Psoas muscle (tissue), 8 donors: ENCODE measurements around the gene NDUFS1. TPM values are rescaled to one million over a fixed set of nuclear protein-coding genes. Genes with fewer than 3 reads are reported as not detected.
"Not testable (repeated sequence)": the region's sequence is repeated elsewhere in the genome, so short reads cannot be mapped to it uniquely, and the experiment has no call there.

Experiments
- ATAC-seq, 4 donors: fragments of 200-7000 bp; cut with Tn5 transposase; one replicate each; pipeline ENCODE4 v1.9.1; 2020; ENCODE audit warnings: moderate library complexity in 3 of 4, mild to moderate bottlenecking in 2 of 4
- DNase-seq, 2 donors: peaks; one replicate each; pipeline ENCODE4 v3.0.0-alpha.2; 2020
- H3K27ac ChIP-seq: fragments of 200-600 bp; one replicate; pipeline ENCODE4 v1.8.0; 2022
- H3K27me3 ChIP-seq, 3 donors: fragments of 200-600 bp in 1 of 3; one replicate each; pipeline versions ENCODE4 v1.6.1 to v1.8.0; 2013 to 2022; ENCODE audit warnings: low read length in 2 of 3, mild to moderate bottlenecking in 2 of 3, moderate library complexity in 1 of 3; ENCODE audit not compliant: insufficient read depth in 3 of 3
- H3K36me3 ChIP-seq, 2 donors: fragments of 200-600 bp in 1 of 2; one replicate each; pipeline versions ENCODE4 v1.6.1 to v1.8.0; 2013 to 2022; ENCODE audit warnings: low read depth in 1 of 2, mild to moderate bottlenecking in 1 of 2, moderate library complexity in 1 of 2; ENCODE audit not compliant: insufficient read depth in 1 of 2
- H3K4me1 ChIP-seq: fragments of 200-600 bp; one replicate; pipeline ENCODE4 v1.8.0; 2022
- H3K4me3 ChIP-seq: fragments of 200-600 bp; one replicate; pipeline ENCODE4 v1.8.0; 2022; ENCODE audit warnings: mild to moderate bottlenecking
- H3K9me3 ChIP-seq: fragments of 200-600 bp; one replicate; pipeline ENCODE4 v1.8.0; 2022
- CTCF ChIP-seq: fragments of 200-600 bp; IDR thresholded peaks from one replicate; pipeline ENCODE4 v1.8.0; 2022; ENCODE audit warnings: antibody characterized with exemption
- WGBS, 3 donors: extraction: QIAGEN DNeasy Blood & Tissue Kit; methylation state at CpG; one replicate each; pipeline versions ENCODE4 v1.1.6 to v1.1.7; 2013; 5-methylcytosine and 5-hydroxymethylcytosine counted together
- intact Hi-C, 2 donors: fragments of 100-400 bp; cut with DNase I; formaldehyde crosslinking; loops; one replicate each; pipeline versions ENCODE4 v1.11.0 to v1.14.2; 2022
- polyA plus RNA-seq, 3 donors: library from polyadenylated mRNA; stranded (reverse); fragments of 200-250 nt; gene quantifications; one replicate each; pipeline ENCODE4 v1.2.3, GENCODE V29; 2013
- total RNA-seq, 4 donors: library from RNA; stranded (reverse); fragmentation: NEBNext Ultra II Directional in 2 of 4; extraction: Animal tissue kit (Norgen Biotek cat#: 25700) in 2 of 4; gene quantifications; one replicate each; pipeline versions ENCODE4 v1.2.1 to v1.2.4, GENCODE V29; 2021 to 2023
- donor health status: healthy with polysubstance abuse.
- donor health status: DM: no; HTN: no; CAD: no; lungs with moderate emphysema.
- donor health status: Bipolar disorder and iron deficiency.
- donor health status: healthy.
- donor health status: DM: yes; HTN: yes; CAD: no.
- donor health status: DM: no; HTN: no; CAD: no.
- donor health status: DM: no; HTN: no; CAD: no.
- donor health status: DM: yes; HTN: yes; CAD: no.

NDUFS1 gene
- total and polyA plus RNA-seq, 7 donors = 117 to 420 (median 231) TPM

GRCh38 chr2:206082298-206082843 lies 76.9 kb downstream of the NDUFS1 start:
- Histone ChIP-seq H3K9me3 (no peaks in the 10 kb centered on the region), H3K4me3 (no peak overlapping the region), H3K36me3 (no peaks in the 10 kb centered on the region), H3K27ac (no peak overlapping the region), H3K4me1 (peaks cover 18% of the 10 kb centered on the region), H3K27me3 (no peaks in the 10 kb centered on the region)
- intact Hi-C loops = no loop called here
- no peak for TF ChIP-seq CTCF
- ATAC-seq (no peak), DNase-seq (no peak)
- 96 to 99% (median 96%) methylated on average over 4 of the region's 4 CpGs for WGBS, 3 donors

GRCh38 chr2:206080927-206081326 lies 78.3 kb downstream of the NDUFS1 start:
- no peaks in the 10 kb centered on the region for H3K36me3 ChIP-seq
- H3K4me1 ChIP-seq = peaks cover 21% of the 10 kb centered on the region
- no peak overlapping the region for H3K27ac ChIP-seq
- no peaks in the 10 kb centered on the region for H3K27me3 ChIP-seq
- no peak for ATAC-seq
- WGBS, 3 donors = 77 to 85% (median 77%) methylated on average over 4 of the region's 4 CpGs
- H3K4me3 ChIP-seq = no peak overlapping the region
- no peak for DNase-seq
- TF ChIP-seq CTCF = no peak
- no peaks in the 10 kb centered on the region for H3K9me3 ChIP-seq
- intact Hi-C loops = no loop called here

- no peak overlapping the region for H3K27ac ChIP-seq
- H3K36me3 ChIP-seq = no peaks in the 10 kb centered on the region
- 63 to 75% (median 73%) methylated on average over 9 of the region's 9 CpGs for WGBS, 3 donors
- H3K27me3 ChIP-seq = no peaks in the 10 kb centered on the region
- no peak overlapping the region for H3K4me3 ChIP-seq
- H3K4me1 ChIP-seq = peaks cover 21% of the 10 kb centered on the region
- intact Hi-C loops = no loop called here
- DNase-seq (no peak), ATAC-seq (no peak)
- no peak for TF ChIP-seq CTCF
- no peaks in the 10 kb centered on the region for H3K9me3 ChIP-seq
Observed at GRCh38 chr2:206079699-206080465, 79.4 kb downstream of the NDUFS1 start.

- H3K9me3 ChIP-seq, ATAC-seq, H3K27ac ChIP-seq, H3K36me3 ChIP-seq, intact Hi-C loops, H3K27me3 ChIP-seq, DNase-seq, H3K4me3 ChIP-seq: not testable (repeated sequence)
- WGBS, 3 donors = 79 to 84% (median 83%) methylated on average over 5 of the region's 5 CpGs
- peaks cover 16% of the 10 kb centered on the region for H3K4me1 ChIP-seq
Observed at GRCh38 chr2:206077879-206078278, 81.4 kb downstream of the NDUFS1 start.

- intact Hi-C loops = no loop called here
- DNase-seq (no peak), ATAC-seq (no peak)
- Histone ChIP-seq H3K9me3 (no peaks in the 10 kb centered on the region), H3K27ac (no peak overlapping the region), H3K4me3 (no peak overlapping the region), H3K4me1 (peaks cover 13% of the 10 kb centered on the region), H3K36me3 (peaks cover 0 to 5% of the 10 kb centered on the region in 2 donors), H3K27me3 (no peaks in the 10 kb centered on the region)
- 95 to 96% (median 95%) methylated on average over 1 of the region's 1 CpG for WGBS, 3 donors
- TF ChIP-seq CTCF = no peak
Observed at GRCh38 chr2:206075113-206075512, 84.1 kb downstream of the NDUFS1 start.
